ENCODE data around the gene FAM168B.

DNA sequence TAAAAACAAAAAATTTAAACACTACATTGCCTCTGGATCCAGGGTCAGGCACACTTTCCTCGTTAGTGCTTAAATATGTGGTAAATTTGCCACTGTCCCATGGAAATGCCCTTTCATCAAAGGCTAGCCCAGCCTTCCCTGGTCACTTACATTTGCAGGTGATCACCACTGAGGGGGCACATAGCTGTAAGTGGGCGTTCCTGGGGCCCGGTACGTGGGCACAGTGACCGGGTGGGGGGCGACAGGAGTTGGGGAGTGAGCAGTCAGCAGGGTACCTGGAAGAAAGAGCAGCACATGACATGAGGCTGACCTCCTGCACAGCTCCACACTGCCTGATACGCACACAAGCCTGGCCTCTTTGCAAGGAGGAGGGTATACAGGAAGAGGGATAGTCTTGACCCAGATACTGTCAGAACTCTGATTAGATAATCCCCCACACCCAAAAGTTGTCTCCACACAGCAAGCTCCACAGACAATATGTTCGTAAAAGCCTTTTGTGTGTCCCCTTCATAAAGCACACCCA is 40.5 kb downstream of the FAM168B start:
- TF ChIP-seq, protein P1, sequence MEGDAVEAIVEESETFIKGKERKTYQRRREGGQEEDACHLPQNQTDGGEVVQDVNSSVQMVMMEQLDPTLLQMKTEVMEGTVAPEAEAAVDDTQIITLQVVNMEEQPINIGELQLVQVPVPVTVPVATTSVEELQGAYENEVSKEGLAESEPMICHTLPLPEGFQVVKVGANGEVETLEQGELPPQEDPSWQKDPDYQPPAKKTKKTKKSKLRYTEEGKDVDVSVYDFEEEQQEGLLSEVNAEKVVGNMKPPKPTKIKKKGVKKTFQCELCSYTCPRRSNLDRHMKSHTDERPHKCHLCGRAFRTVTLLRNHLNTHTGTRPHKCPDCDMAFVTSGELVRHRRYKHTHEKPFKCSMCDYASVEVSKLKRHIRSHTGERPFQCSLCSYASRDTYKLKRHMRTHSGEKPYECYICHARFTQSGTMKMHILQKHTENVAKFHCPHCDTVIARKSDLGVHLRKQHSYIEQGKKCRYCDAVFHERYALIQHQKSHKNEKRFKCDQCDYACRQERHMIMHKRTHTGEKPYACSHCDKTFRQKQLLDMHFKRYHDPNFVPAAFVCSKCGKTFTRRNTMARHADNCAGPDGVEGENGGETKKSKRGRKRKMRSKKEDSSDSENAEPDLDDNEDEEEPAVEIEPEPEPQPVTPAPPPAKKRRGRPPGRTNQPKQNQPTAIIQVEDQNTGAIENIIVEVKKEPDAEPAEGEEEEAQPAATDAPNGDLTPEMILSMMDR (IDR thresholded peaks at IDR 0.05; ENCODE audit: insufficient read depth, low read length), result no peak
- no peak for TF ChIP-seq SPI1 (IDR thresholded peaks at IDR 0.05; ENCODE audit: borderline replicate concordance, low read depth)
